Neural progenitor cell (in vitro differentiated cells): ENCODE results near the gene KIF2C. TPM values are rescaled to one million over a fixed set of nuclear protein-coding genes. Genes with fewer than 3 reads are reported as not detected.

Experiments
- DNase-seq: peaks from one replicate; pipeline ENCODE4 v3.0.0-alpha.2; 2016; ENCODE audit warnings: low spot score
- H2AFZ ChIP-seq: fragments of 200-600 bp; sonication (generic); replicated peaks from 2 replicates; pipeline ENCODE4 v1.6.1; 2016; ENCODE audit warnings: antibody characterized with exemption
- H3F3A ChIP-seq: fragments of 200-600 bp; sonication (generic); 2 replicates; pipeline ENCODE4 v1.6.1; 2016; ENCODE audit warnings: antibody characterized with exemption, low read depth
- H3K27ac ChIP-seq: fragments of 200-600 bp; sonication (generic); 2 replicates; pipeline ENCODE4 v1.5.1; 2016; ENCODE audit warnings: mild to moderate bottlenecking
- H3K27me3 ChIP-seq: fragments of 200-600 bp; sonication (generic); 2 replicates; pipeline ENCODE4 v1.6.1; 2016; ENCODE audit warnings: mild to moderate bottlenecking, moderate library complexity
- H3K36me3 ChIP-seq: fragments of 200-600 bp; sonication (generic); 2 replicates; pipeline ENCODE4 v1.5.1; 2016
- H3K4me1 ChIP-seq: fragments of 200-600 bp; sonication (generic); 2 replicates; pipeline ENCODE4 v1.6.1; 2016; ENCODE audit warnings: mixed run types
- H3K4me2 ChIP-seq: fragments of 200-600 bp; sonication (generic); 2 replicates; pipeline ENCODE4 v1.6.1; 2016
- H3K4me3 ChIP-seq: fragments of 200-600 bp; sonication (generic); 2 replicates; pipeline ENCODE4 v1.5.1; 2016
- H3K79me2 ChIP-seq: fragments of 200-600 bp; sonication (generic); 2 replicates; pipeline ENCODE4 v1.6.1; 2016; ENCODE audit warnings: low read depth
- H3K9ac ChIP-seq: fragments of 200-600 bp; sonication (generic); 2 replicates; pipeline ENCODE4 v1.6.1; 2016
- H3K9me3 ChIP-seq: fragments of 200-600 bp; sonication (generic); 2 replicates; pipeline ENCODE4 v1.5.1; 2016; ENCODE audit warnings: low read depth
- H4K20me1 ChIP-seq: fragments of 200-600 bp; sonication (generic); 2 replicates; pipeline ENCODE4 v1.6.1; 2016; ENCODE audit warnings: low read depth
- H3K27ac Mint-ChIP-seq: 3 replicates; pipeline ENCODE4 v1.8.0; 2021; ENCODE audit warnings: mixed read lengths
- H3K27me3 Mint-ChIP-seq: 2 replicates; pipeline ENCODE4 v1.8.0; 2022; ENCODE audit warnings: low read depth, mild to moderate bottlenecking, inconsistent platforms, moderate library complexity, mixed read lengths; ENCODE audit not compliant: insufficient read depth
- H3K36me3 Mint-ChIP-seq: 3 replicates; pipeline ENCODE4 v1.8.0; 2021; ENCODE audit warnings: mixed read lengths
- H3K4me1 Mint-ChIP-seq: 3 replicates; pipeline ENCODE4 v1.8.0; 2021; ENCODE audit warnings: mixed read lengths
- H3K4me3 Mint-ChIP-seq: 3 replicates; pipeline ENCODE4 v1.8.0; 2021; ENCODE audit warnings: mild to moderate bottlenecking, moderate library complexity, mixed read lengths
- H3K9me3 Mint-ChIP-seq: 3 replicates; pipeline ENCODE4 v1.8.0; 2020; ENCODE audit warnings: mixed read lengths
- CTCF ChIP-seq: fragments of 200-600 bp; sonication (generic); IDR thresholded peaks from 2 replicates; pipeline ENCODE4 v1.5.1; 2017; ENCODE audit warnings: antibody characterized with exemption, mild to moderate bottlenecking
- EZH2 ChIP-seq: fragments of 200-600 bp; sonication (generic); IDR thresholded peaks from 2 replicates; pipeline ENCODE4 v1.6.1; 2017; ENCODE audit warnings: antibody characterized with exemption, mild to moderate bottlenecking, moderate library complexity
- EZH2phosphoT487 ChIP-seq: fragments of 200-600 bp; sonication (generic); IDR thresholded peaks from 2 replicates; pipeline ENCODE4 v1.6.1; 2017; ENCODE audit warnings: antibody characterized with exemption
- total RNA-seq: library from RNA; depleted of rRNA; stranded (reverse); fragments of >200 nt; gene quantifications from 2 replicates; pipeline ENCODE4 v1.2.3, GENCODE V29; 2015; ENCODE audit warnings: low replicate concordance

The KIF2C gene
- total RNA-seq, 1 donor from 2014 or later, result 133 TPM

GRCh38 chr1:44694863-44695478 is 44.7 kb upstream of the KIF2C start:
- no peak overlapping the region for H3K27ac Mint-ChIP-seq
- no peak for DNase-seq
- H3K36me3 Mint-ChIP-seq, result peaks cover 5% of the 10 kb centered on the region
- Histone ChIP-seq H3K36me3 (no peaks in the 10 kb centered on the region), H2AFZ (no peak overlapping the region), H3K27ac (no peak overlapping the region), H3K79me2 (no peaks in the 10 kb centered on the region), H3K9ac (no peak overlapping the region), H3K4me1 (no peaks in the 10 kb centered on the region), H4K20me1 (no peaks in the 10 kb centered on the region), H3F3A (no peaks in the 10 kb centered on the region), H3K4me3 (no peak overlapping the region), H3K27me3 (no peaks in the 10 kb centered on the region), H3K4me2 (no peak overlapping the region), H3K9me3 (no peaks in the 10 kb centered on the region)
- no peak overlapping the region for H3K4me3 Mint-ChIP-seq
- no peak for TF ChIP-seq CTCF
- no peak for TF ChIP-seq EZH2
- TF ChIP-seq EZH2phosphoT487, result no peak
- peaks cover 4% of the 10 kb centered on the region for H3K27me3 Mint-ChIP-seq
- H3K4me1 Mint-ChIP-seq, result no peaks in the 10 kb centered on the region
- H3K9me3 Mint-ChIP-seq, result no peaks in the 10 kb centered on the region

GRCh38 chr1:44695671-44696070 is 44.0 kb upstream of the KIF2C start:
- Histone ChIP-seq H3K27ac (no peak overlapping the region), H3K4me1 (no peaks in the 10 kb centered on the region), H3K27me3 (no peaks in the 10 kb centered on the region), H3K36me3 (no peaks in the 10 kb centered on the region), H3K9ac (no peak overlapping the region), H3F3A (no peaks in the 10 kb centered on the region), H3K79me2 (no peaks in the 10 kb centered on the region), H4K20me1 (no peaks in the 10 kb centered on the region), H3K9me3 (no peaks in the 10 kb centered on the region), H3K4me3 (no peak overlapping the region), H3K4me2 (no peak overlapping the region), H2AFZ (no peak overlapping the region)
- no peaks in the 10 kb centered on the region for H3K4me1 Mint-ChIP-seq
- no peak for DNase-seq
- peaks cover 7% of the 10 kb centered on the region for H3K27me3 Mint-ChIP-seq
- peaks cover 5% of the 10 kb centered on the region for H3K36me3 Mint-ChIP-seq
- no peaks in the 10 kb centered on the region for H3K9me3 Mint-ChIP-seq
- H3K4me3 Mint-ChIP-seq, result no peak overlapping the region
- TF ChIP-seq CTCF (no peak), EZH2phosphoT487 (no peak), EZH2 (no peak)
- H3K27ac Mint-ChIP-seq, result no peak overlapping the region

- Histone ChIP-seq H3K79me2 (no peaks in the 10 kb centered on the region), H3K4me3 (no peak overlapping the region), H2AFZ (no peak overlapping the region), H3F3A (no peaks in the 10 kb centered on the region), H3K4me2 (no peak overlapping the region), H3K36me3 (no peaks in the 10 kb centered on the region), H3K9me3 (no peaks in the 10 kb centered on the region), H3K27me3 (no peaks in the 10 kb centered on the region), H4K20me1 (no peaks in the 10 kb centered on the region), H3K27ac (no peak overlapping the region), H3K4me1 (no peaks in the 10 kb centered on the region), H3K9ac (no peak overlapping the region)
- H3K9me3 Mint-ChIP-seq, result no peaks in the 10 kb centered on the region
- H3K36me3 Mint-ChIP-seq, result peaks cover 5% of the 10 kb centered on the region
- no peak overlapping the region for H3K4me3 Mint-ChIP-seq
- H3K27ac Mint-ChIP-seq, result no peak overlapping the region
- TF ChIP-seq EZH2 (no peak), CTCF (no peak), EZH2phosphoT487 (no peak)
- H3K27me3 Mint-ChIP-seq, result peaks cover 8% of the 10 kb centered on the region
- DNase-seq, result no peak
- H3K4me1 Mint-ChIP-seq, result peaks cover 1% of the 10 kb centered on the region
These were observed 43.5 kb upstream of the KIF2C start for GRCh38 chr1:44696101-44696500.
